Aorta (tissue), 5 donors: ENCODE results near the gene COL24A1. TPM values are rescaled to one million over a fixed set of nuclear protein-coding genes. Genes with fewer than 3 reads are reported as not detected.
"Not testable (repeated sequence)": the region's sequence is repeated elsewhere in the genome, so short reads cannot be mapped to it uniquely, and the experiment has no call there.

Source experiments
- ATAC-seq: fragments of 200-7000 bp; cut with Tn5 transposase; one replicate; pipeline ENCODE4 v1.9.1; 2022; ENCODE audit warnings: moderate library complexity; ENCODE audit not compliant: low FRiP score
- DNase-seq, 2 donors: peaks; one replicate each; pipeline ENCODE4 v3.0.0-alpha.2; 2020
- H3K27ac ChIP-seq, 2 donors: one replicate each; pipeline ENCODE4 v1.5.1; 2013; ENCODE audit warnings: low read length in 2 of 2, mild to moderate bottlenecking in 2 of 2, moderate library complexity in 2 of 2, control low read depth in 1 of 2, inconsistent platforms in 1 of 2, low read depth in 1 of 2
- H3K27me3 ChIP-seq, 2 donors: one replicate each; pipeline ENCODE4 v1.6.1; 2013; ENCODE audit warnings: control low read depth in 1 of 2, low read length in 1 of 2, mild to moderate bottlenecking in 1 of 2, moderate library complexity in 1 of 2; ENCODE audit not compliant: insufficient read depth in 2 of 2, control insufficient read depth in 1 of 2
- H3K36me3 ChIP-seq, 2 donors: one replicate each; pipeline ENCODE4 v1.6.1; 2013; ENCODE audit warnings: control low read depth in 1 of 2, low read length in 1 of 2, mild to moderate bottlenecking in 1 of 2; ENCODE audit not compliant: insufficient read depth in 2 of 2, control insufficient read depth in 1 of 2
- H3K4me1 ChIP-seq, 2 donors: one replicate each; pipeline ENCODE4 v1.6.1; 2013; ENCODE audit warnings: low read length in 2 of 2, control low read depth in 1 of 2, mild to moderate bottlenecking in 1 of 2, moderate library complexity in 1 of 2; ENCODE audit not compliant: insufficient read depth in 2 of 2, control insufficient read depth in 1 of 2
- H3K4me3 ChIP-seq, 2 donors: one replicate each; pipeline ENCODE4 v1.5.1; 2013; ENCODE audit warnings: low read length in 2 of 2, control low read depth in 1 of 2, mild to moderate bottlenecking in 1 of 2
- H3K9me3 ChIP-seq: one replicate; pipeline ENCODE4 v1.6.1; 2013; ENCODE audit warnings: mild to moderate bottlenecking, low read length; ENCODE audit not compliant: control insufficient read depth
- WGBS, 2 donors: extraction: QIAGEN DNeasy Blood & Tissue Kit; methylation state at CpG; one replicate each; pipeline ENCODE4 v1.1.7; 2013; 5-methylcytosine and 5-hydroxymethylcytosine counted together
- intact Hi-C, 2 donors: fragments of 100-400 bp; cut with DNase I; formaldehyde crosslinking; loops; one replicate each; pipeline versions ENCODE4 v1.14.2 to v1.15.0; 2022
- polyA plus RNA-seq, 2 donors: library from polyadenylated mRNA; stranded (reverse); fragments of 200-250 nt; gene quantifications; one replicate each; pipeline ENCODE4 v1.2.3, GENCODE V29; 2013
- total RNA-seq, 2 donors: library from RNA; stranded (reverse); fragmentation: NEBNext Ultra II Directional; extraction: Animal tissue kit (Norgen Biotek cat#: 25700); gene quantifications; one replicate each; pipeline ENCODE4 v1.2.1, GENCODE V29; 2021
- donor health status: healthy with polysubstance abuse.
- donor health status: Bipolar disorder and iron deficiency.
- donor health status: DM: no; HTN: no; CAD: no.
- donor health status: DM: no; HTN: no; CAD: no.
- donor health status: DM: yes; HTN: yes; CAD: no.

The COL24A1 gene
- total and polyA plus RNA-seq, 4 donors = 0.31 to 3.0 (median 1.3) TPM

GRCh38 chr1:85714418-85715114, 442.0 kb downstream of the COL24A1 start:
- H3K27ac ChIP-seq, H3K4me1 ChIP-seq, H3K36me3 ChIP-seq, H3K27me3 ChIP-seq, H3K9me3 ChIP-seq, intact Hi-C loops, H3K4me3 ChIP-seq, ATAC-seq, DNase-seq: not testable (repeated sequence)
- 82 to 85% methylated on average over 14 of the region's 14 CpGs for WGBS, 2 donors

GRCh38 chr1:85708829-85709227, 447.7 kb downstream of the COL24A1 start:
- Histone ChIP-seq H3K9me3 (no peaks in the 10 kb centered on the region), H3K36me3 (no peaks in the 10 kb centered on the region), H3K4me3 (peak overlapping the region in 1 of 2 donors; percentile 51), H3K27me3 (no peaks in the 10 kb centered on the region), H3K27ac (peak overlapping the region in 1 of 2 donors; percentile 17), H3K4me1 (no peaks in the 10 kb centered on the region)
- WGBS, 2 donors = 88 to 90% methylated on average over 6 of the region's 6 CpGs
- intact Hi-C loops = loop anchor here in 1 of 2 donors (10.0 kb wide), 1 partner anchor 176 kb away; no protein-coding TSS in a partner anchor
- ATAC-seq (peak; percentile 39), DNase-seq (no peak)

- Histone ChIP-seq H3K4me3 (peak within 1 kb of the TSS; percentile 83 to 97), H3K27me3 (no peaks in the 10 kb centered on the region), H3K27ac (peak within 1 kb of the TSS in 1 of 2 donors; percentile 66), H3K36me3 (no peaks in the 10 kb centered on the region), H3K9me3 (no peaks in the 10 kb centered on the region), H3K4me1 (no peaks in the 10 kb centered on the region)
- DNase-seq (peak; percentile 94 to 95), ATAC-seq (peak; percentile 97)
- 1% methylated on average over 35 of the region's 35 CpGs for WGBS, 2 donors
- intact Hi-C loops = loop anchor here in 1 of 2 donors (10.0 kb wide), 1 partner anchor 177 kb away; no protein-coding TSS in a partner anchor
Observed at GRCh38 chr1:85707990-85708828, 448.4 kb downstream of the COL24A1 start, which contains the start of gene ZNHIT6. Gene ZNHIT6 (minus strand): TSS chr1:85708433. CDS start chr1:85708284, 149 bp downstream.

- Histone ChIP-seq H3K9me3 (no peaks in the 10 kb centered on the region), H3K4me1 (no peaks in the 10 kb centered on the region), H3K27me3 (no peaks in the 10 kb centered on the region), H3K27ac (peak overlapping the region in 1 of 2 donors; percentile 62), H3K36me3 (no peaks in the 10 kb centered on the region), H3K4me3 (peak overlapping the region; percentile 83 to 97)
- intact Hi-C loops = loop anchor here in 1 of 2 donors (10.0 kb wide), 1 partner anchor 177 kb away; no protein-coding TSS in a partner anchor
- WGBS, 2 donors = 14% methylated on average over 13 of the region's 13 CpGs
- DNase-seq (no peak), ATAC-seq (no peak)
Observed at GRCh38 chr1:85707267-85707989, 449.1 kb downstream of the COL24A1 start.

GRCh38 chr1:85705940-85706339, 450.6 kb downstream of the COL24A1 start:
- Histone ChIP-seq H3K27me3 (no peaks in the 10 kb centered on the region), H3K4me1 (no peaks in the 10 kb centered on the region), H3K4me3 (no peak overlapping the region), H3K27ac (no peak overlapping the region), H3K36me3 (peaks cover 0 to 3% of the 10 kb centered on the region in 2 donors), H3K9me3 (no peaks in the 10 kb centered on the region)
- intact Hi-C loops = loop anchor here in 1 of 2 donors (10.0 kb wide), 1 partner anchor 179 kb away; no protein-coding TSS in a partner anchor
- 96% methylated on average over 3 of the region's 3 CpGs for WGBS, 2 donors
- no peak for DNase-seq
- no peak for ATAC-seq

GRCh38 chr1:85700422-85700821, 456.1 kb downstream of the COL24A1 start:
- H3K27ac ChIP-seq = no peak overlapping the region
- no peak overlapping the region for H3K4me3 ChIP-seq
- intact Hi-C loops = loop anchor here in 1 of 2 donors (10.0 kb wide), 1 partner anchor 184 kb away; no protein-coding TSS in a partner anchor
- DNase-seq (no peak), ATAC-seq (no peak)
- H3K36me3 ChIP-seq = peaks cover 0 to 3% of the 10 kb centered on the region in 2 donors
- no peaks in the 10 kb centered on the region for H3K4me1 ChIP-seq
- 85 to 87% methylated on average over 4 of the region's 4 CpGs for WGBS, 2 donors
- no peaks in the 10 kb centered on the region for H3K27me3 ChIP-seq
- H3K9me3 ChIP-seq = no peaks in the 10 kb centered on the region

GRCh38 chr1:85697895-85698294, 458.7 kb downstream of the COL24A1 start:
- H3K27me3 ChIP-seq = no peaks in the 10 kb centered on the region
- no peaks in the 10 kb centered on the region for H3K9me3 ChIP-seq
- intact Hi-C loops = no loop called here
- DNase-seq = no peak
- H3K36me3 ChIP-seq = peaks cover 0 to 3% of the 10 kb centered on the region in 2 donors
- H3K4me1 ChIP-seq = no peaks in the 10 kb centered on the region
- no peak overlapping the region for H3K4me3 ChIP-seq
- ATAC-seq = no peak
- H3K27ac ChIP-seq = no peak overlapping the region

DNA sequence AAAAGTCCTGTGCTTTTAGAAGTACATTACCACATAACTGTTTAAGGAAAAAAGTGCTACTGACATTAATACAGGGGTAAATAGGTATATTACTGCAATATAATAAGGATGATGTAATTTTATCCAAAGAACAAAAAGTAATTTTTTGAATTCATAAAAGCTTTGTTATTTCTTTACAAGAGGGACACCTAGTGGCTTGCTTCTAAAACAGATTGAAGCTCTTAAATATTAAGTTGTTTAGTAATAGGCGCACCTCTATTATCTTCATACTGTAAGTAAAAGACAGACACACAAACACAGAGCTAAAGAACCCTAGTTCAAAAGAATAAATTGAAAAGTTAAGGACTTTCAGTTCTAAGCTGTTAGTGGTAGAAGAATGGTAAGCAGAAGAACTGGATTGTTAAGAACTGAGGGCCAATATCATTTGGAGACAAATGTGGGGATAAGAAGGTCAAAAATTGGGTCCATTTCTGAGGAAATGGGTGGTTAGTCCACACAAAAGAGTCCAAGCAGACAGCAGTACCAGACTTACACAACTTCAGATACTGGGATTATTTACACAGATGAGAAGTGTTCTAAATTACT, 463.8 kb downstream of the COL24A1 start:
- Histone ChIP-seq H3K27me3 (no peaks in the 10 kb centered on the region), H3K9me3 (no peaks in the 10 kb centered on the region), H3K4me3 (no peak overlapping the region), H3K36me3 (no peaks in the 10 kb centered on the region), H3K4me1 (no peaks in the 10 kb centered on the region), H3K27ac (no peak overlapping the region)
- no peak for ATAC-seq
- WGBS, 2 donors = 16 to 24% methylated on average over 1 of the region's 1 CpG
- no peak for DNase-seq
- intact Hi-C loops = loop anchor here (1.0 to 5.0 kb wide), 4 partner anchors 106 to 385 kb away; no protein-coding TSS in a partner anchor
